Tibial artery (tissue), 4 donors: ENCODE results near the gene OVOL3.

Experiments
- DNase-seq, 2 donors: peaks; one replicate each; pipeline ENCODE4 v3.0.0-alpha.2; 2019
- H3K27ac ChIP-seq, 2 donors: fragments of 200-600 bp; sonication (generic) in 1 of 2; 1 replicate in 1 of 2; 2 replicates in 1 of 2; pipeline ENCODE4 v1.5.1; 2018 to 2019; ENCODE audit warnings: mild to moderate bottlenecking in 1 of 2
- H3K27me3 ChIP-seq, 2 donors: fragments of 200-600 bp; sonication (generic) in 1 of 2; one replicate each; pipeline versions ENCODE4 v1.5.1 to v1.6.0; 2016 to 2019
- H3K36me3 ChIP-seq, 3 donors: fragments of 200-600 bp; sonication (generic) in 2 of 3; one replicate each; pipeline ENCODE4 v1.5.1; 2016 to 2019; ENCODE audit warnings: mild to moderate bottlenecking in 2 of 3
- H3K4me1 ChIP-seq, 4 donors: fragments of 200-600 bp; sonication (generic) in 2 of 4; 1 replicate in 3 of 4; 2 replicates in 1 of 4; pipeline ENCODE4 v1.5.1; 2016 to 2019
- H3K4me3 ChIP-seq, 2 donors: fragments of 200-600 bp; sonication (generic) in 1 of 2; 1 replicate in 1 of 2; 2 replicates in 1 of 2; pipeline ENCODE4 v1.5.1; 2018 to 2019; ENCODE audit warnings: mild to moderate bottlenecking in 2 of 2
- H3K9me3 ChIP-seq, 3 donors: fragments of 200-600 bp; sonication (generic) in 1 of 3; one replicate each; pipeline ENCODE4 v1.5.1; 2016 to 2019
- CTCF ChIP-seq, 2 experiments: fragments of 200-600 bp in 1 of 2; fragments of 450-650 bp in 1 of 2; IDR thresholded peaks; one replicate each; pipeline ENCODE4 v1.5.1; 2017 to 2019; ENCODE audit warnings: antibody characterized with exemption in 2 of 2, mild to moderate bottlenecking in 1 of 2, moderate library complexity in 1 of 2
- intact Hi-C: fragments of 100-400 bp; cut with DNase I; formaldehyde crosslinking; loops from one replicate; pipeline ENCODE4 v1.15.0; 2023; ENCODE audit warnings: low total_unique reads

The OVOL3 gene

GRCh38 chr19:36108684-36109083 is 2.3 kb upstream of the OVOL3 start:
- intact Hi-C loops, result no loop called here
- DNase-seq, result no peak
- Histone ChIP-seq H3K9me3 (no peaks in the 10 kb centered on the region), H3K4me1 (peaks cover 0 to 8% (median 5%) of the 10 kb centered on the region in 4 donors), H3K4me3 (no peak overlapping the region), H3K36me3 (peaks cover 0 to 68% (median 32%) of the 10 kb centered on the region in 3 donors), H3K27me3 (no peaks in the 10 kb centered on the region), H3K27ac (no peak overlapping the region)
- no peak for TF ChIP-seq CTCF (IDR thresholded peaks at IDR 0.05)

- TF ChIP-seq CTCF (IDR thresholded peaks at IDR 0.05), result no peak
- intact Hi-C loops, result no loop called here
- no peaks in the 10 kb centered on the region for H3K27me3 ChIP-seq
- peaks cover 0 to 18% (median 15%) of the 10 kb centered on the region in 4 donors for H3K4me1 ChIP-seq
- no peak overlapping the region for H3K4me3 ChIP-seq
- no peaks in the 10 kb centered on the region for H3K9me3 ChIP-seq
- no peak overlapping the region for H3K27ac ChIP-seq
- no peak for DNase-seq
- peaks cover 0 to 55% (median 32%) of the 10 kb centered on the region in 3 donors for H3K36me3 ChIP-seq
Observed at GRCh38 chr19:36111200-36111539, 227 bp downstream of the OVOL3 start.

- no peak overlapping the region for H3K4me3 ChIP-seq
- peaks cover under 1 to 42% (median 32%) of the 10 kb centered on the region in 3 donors for H3K36me3 ChIP-seq
- no peaks in the 10 kb centered on the region for H3K9me3 ChIP-seq
- DNase-seq, result no peak
- H3K27ac ChIP-seq, result no peak overlapping the region
- no peaks in the 10 kb centered on the region for H3K27me3 ChIP-seq
- intact Hi-C loops, result no loop called here
- peaks cover 0 to 26% (median 22%) of the 10 kb centered on the region in 4 donors for H3K4me1 ChIP-seq
- no peak for TF ChIP-seq CTCF (IDR thresholded peaks at IDR 0.05)
Observed at GRCh38 chr19:36112678-36113077, 1.7 kb downstream of the OVOL3 start.

GRCh38 chr19:36113425-36113824 is 2.5 kb downstream of the OVOL3 start:
- H3K9me3 ChIP-seq, result no peaks in the 10 kb centered on the region
- no peak for TF ChIP-seq CTCF (IDR thresholded peaks at IDR 0.05)
- intact Hi-C loops, result no loop called here
- H3K4me1 ChIP-seq, result peaks cover 0 to 26% (median 22%) of the 10 kb centered on the region in 4 donors
- DNase-seq, result no peak
- peak overlapping the region; percentile 60 to 83 for H3K4me3 ChIP-seq
- H3K27me3 ChIP-seq, result no peaks in the 10 kb centered on the region
- no peak overlapping the region for H3K27ac ChIP-seq
- H3K36me3 ChIP-seq, result peaks cover 7 to 43% (median 26%) of the 10 kb centered on the region in 3 donors

- Histone ChIP-seq H3K36me3 (peaks cover 7 to 49% (median 29%) of the 10 kb centered on the region in 3 donors), H3K4me1 (peaks cover 0 to 26% (median 22%) of the 10 kb centered on the region in 4 donors), H3K4me3 (peak overlapping the region; percentile 60 to 83), H3K27ac (peak overlapping the region; percentile 82 to 86), H3K27me3 (no peaks in the 10 kb centered on the region), H3K9me3 (no peaks in the 10 kb centered on the region)
- intact Hi-C loops, result no loop called here
- peak; percentile 32 to 81 for DNase-seq
- no peak for TF ChIP-seq CTCF (IDR thresholded peaks at IDR 0.05)
Observed at GRCh38 chr19:36113894-36114720, 3.2 kb downstream of the OVOL3 start.
